NCI-H524 treated with DMSO at 0.1 percent for 48 hours (cell line): Measurements from ENCODE around the gene PUSL1.

Source experiments
- DNase-seq: peaks from one replicate; lab custom pipeline; 2025; lab: John Stamatoyannopoulos, UW

Gene PUSL1

GRCh38 chr1:1354271-1355247 is 46.2 kb downstream of the PUSL1 start:
- DNase-seq, result no peak

- DNase-seq, result no peak
Observed at GRCh38 chr1:1355416-1355815, 47.0 kb downstream of the PUSL1 start.

- no peak for DNase-seq
Observed at GRCh38 chr1:1356166-1356795, 47.9 kb downstream of the PUSL1 start.

GRCh38 chr1:1356796-1357401 is 48.5 kb downstream of the PUSL1 start:
- no peak for DNase-seq

GRCh38 chr1:1357871-1358432 is 49.6 kb downstream of the PUSL1 start:
- no peak for DNase-seq

GRCh38 chr1:1358433-1359271 is 50.3 kb downstream of the PUSL1 start, which contains the start of gene MXRA8:
Gene MXRA8 (minus strand): TSS chr1:1358555. CDS start chr1:1358504, 51 bp downstream.
- DNase-seq, result no peak

GRCh38 chr1:1359308-1359663 is 50.9 kb downstream of the PUSL1 start:
- DNase-seq, result no peak

- no peak for DNase-seq
Observed at GRCh38 chr1:1359664-1360468, 51.5 kb downstream of the PUSL1 start.

GRCh38 chr1:1360506-1361169 is 52.2 kb downstream of the PUSL1 start:
- no peak for DNase-seq
